Measurements from ENCODE around the gene LDLRAD3.
"Not testable (repeated sequence)": the region's sequence is repeated elsewhere in the genome, so short reads cannot be mapped to it uniquely, and the experiment has no call there.

The LDLRAD3 gene

GRCh38 chr11:36162006-36162882 lies 218.4 kb downstream of the LDLRAD3 start:
- DNase-seq (ENCODE audit: low read depth in 2 of 2), result no peak

DNA sequence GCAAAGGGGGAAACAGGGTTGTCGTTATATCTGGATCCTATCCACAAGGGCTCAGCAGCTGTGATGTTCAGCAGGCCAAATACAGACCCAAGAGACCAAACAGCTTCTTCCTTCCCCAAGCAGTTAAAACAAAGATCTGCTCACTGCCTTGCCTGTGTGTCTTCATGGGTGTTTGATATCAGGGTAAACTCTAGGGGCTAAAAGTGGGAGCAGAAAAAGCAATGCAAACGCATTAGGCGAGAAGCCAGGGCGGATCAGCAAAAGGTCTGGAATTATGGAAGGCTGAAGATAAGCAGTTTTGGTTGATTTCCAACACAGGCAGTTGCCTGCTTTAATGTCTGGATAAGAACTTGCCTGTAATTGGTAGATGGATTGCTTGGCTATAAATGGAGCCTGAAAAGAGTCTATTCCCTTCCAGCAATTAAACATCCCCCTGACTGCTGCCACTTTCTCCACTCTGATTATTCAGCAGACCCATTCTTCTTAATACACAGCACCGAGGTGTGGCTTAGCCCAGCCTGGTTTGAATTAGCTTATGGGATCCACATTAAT lies 219.1 kb downstream of the LDLRAD3 start:
- no peak for DNase-seq (ENCODE audit: low read depth in 2 of 2)

DNA sequence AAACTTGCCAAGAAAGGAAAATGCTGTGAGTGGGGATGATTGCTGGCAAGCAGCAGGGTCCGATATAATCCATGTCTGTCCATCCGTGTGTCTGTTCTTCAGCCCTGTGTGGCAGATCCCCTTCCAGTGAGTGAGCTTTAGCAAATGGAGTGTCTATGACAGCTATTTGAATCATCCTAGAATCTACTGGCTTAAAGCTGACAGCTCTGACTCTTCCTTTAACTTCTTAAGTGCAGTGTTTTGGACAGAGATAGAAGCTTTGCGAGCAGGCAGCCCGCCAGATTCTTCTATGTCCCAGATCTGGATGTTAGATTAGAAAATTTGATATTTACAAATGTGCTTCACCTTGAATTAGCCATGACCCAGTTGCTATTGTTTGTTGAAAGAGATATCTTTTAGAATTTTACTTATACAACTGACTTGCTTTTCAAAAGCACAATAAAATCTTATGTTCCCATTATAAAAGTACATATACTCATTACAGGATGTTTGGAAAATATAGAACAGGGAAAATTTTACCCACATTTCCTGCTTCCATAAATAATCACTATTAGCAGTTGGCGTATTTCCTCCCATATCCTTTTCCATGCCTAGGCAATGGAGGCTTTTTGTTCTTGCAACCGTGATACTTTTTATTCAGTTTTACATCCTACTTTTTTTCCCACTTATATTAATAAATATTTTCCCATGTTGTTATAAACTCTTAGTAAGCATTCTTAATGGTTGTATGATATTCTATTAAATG lies 220.8 kb downstream of the LDLRAD3 start:
- DNase-seq (ENCODE audit: low read depth in 2 of 2), result no peak

DNA sequence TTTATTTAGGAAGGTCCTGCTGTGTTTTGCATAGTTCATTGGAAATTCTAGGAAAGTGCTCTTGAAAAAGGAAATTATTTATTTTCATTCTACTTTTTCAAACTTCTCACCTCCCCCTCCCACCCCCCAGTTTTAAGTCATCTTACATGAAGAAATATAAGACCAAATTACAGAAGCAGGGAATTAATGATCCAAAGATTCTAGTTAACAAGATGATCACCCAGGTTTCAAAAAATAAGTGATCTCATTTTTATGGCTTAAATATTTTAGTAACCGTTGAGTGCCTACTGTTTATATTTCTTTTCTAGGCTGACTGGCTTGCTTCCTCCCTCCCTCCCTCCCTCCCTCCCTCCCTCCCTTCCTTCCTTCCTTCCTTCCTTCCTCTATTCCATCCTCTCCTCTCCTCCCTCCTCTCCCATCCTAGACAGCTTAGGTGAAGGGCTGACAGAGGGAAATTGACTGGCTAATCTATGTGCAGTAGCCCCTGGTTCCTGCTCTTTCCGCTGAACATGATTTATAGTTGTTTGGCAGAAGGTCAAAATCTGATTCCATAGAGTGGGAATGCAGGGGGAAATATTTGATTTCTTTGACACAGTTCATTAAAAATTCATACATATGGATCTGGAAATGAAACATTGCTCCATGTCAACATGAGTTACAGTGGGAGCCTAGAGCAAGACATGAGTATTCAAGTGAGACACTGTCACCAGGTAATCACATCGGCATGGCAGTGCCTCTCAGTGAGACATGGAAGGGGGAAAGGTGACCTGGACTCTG lies 221.9 kb downstream of the LDLRAD3 start:
- no peak for DNase-seq (ENCODE audit: low read depth in 2 of 2)

- no peak for DNase-seq (ENCODE audit: low read depth in 2 of 2)
These were observed 223.2 kb downstream of the LDLRAD3 start for GRCh38 chr11:36167073-36167472.

DNA sequence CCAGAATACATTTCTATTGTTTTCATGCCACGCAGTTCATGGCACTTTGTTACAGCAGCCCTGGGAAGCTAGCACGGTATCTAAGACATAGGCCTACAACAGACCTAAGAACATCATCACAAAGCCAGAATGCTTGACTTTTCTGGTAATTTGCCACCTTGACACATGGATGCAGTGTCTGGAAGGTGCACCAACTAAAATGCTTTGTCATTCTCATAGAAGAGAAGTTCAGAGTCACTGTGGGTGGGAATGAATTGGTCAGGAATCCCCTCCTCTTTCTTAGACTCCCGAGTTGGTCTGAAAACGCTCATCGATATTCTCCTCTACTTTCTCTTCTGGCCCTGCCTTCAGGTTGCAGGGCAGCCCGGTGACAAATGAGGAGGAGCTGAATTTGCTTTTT lies 223.9 kb downstream of the LDLRAD3 start:
- no peak for DNase-seq (ENCODE audit: low read depth in 2 of 2)

GRCh38 chr11:36177836-36178235 lies 234.0 kb downstream of the LDLRAD3 start:
- DNase-seq (ENCODE audit: low read depth in 2 of 2), result no peak

- no peak for DNase-seq (ENCODE audit: low read depth in 2 of 2)
These were observed 242.7 kb downstream of the LDLRAD3 start for GRCh38 chr11:36186340-36187175.

GRCh38 chr11:36187622-36188021 lies 243.8 kb downstream of the LDLRAD3 start:
- no peak for DNase-seq (ENCODE audit: low read depth in 2 of 2)

DNA sequence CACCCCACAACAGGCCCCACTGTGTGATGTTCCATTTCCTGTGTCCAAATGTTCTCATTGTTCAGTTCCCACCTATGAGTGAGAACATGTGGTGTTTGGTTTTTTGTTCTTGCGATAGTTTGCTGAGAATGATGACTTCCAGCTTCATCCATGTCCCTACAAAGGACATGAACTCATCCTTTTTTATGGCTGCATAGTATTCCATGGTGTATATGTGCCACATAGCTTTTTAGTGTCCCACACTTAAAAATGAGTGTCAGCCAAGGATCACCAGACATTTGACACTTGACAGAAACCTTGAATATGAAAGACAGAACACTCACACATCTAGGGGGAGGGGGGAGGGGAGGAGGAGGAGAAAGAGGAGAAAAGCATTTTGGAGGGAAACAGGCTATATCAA lies 245.9 kb downstream of the LDLRAD3 start:
- DNase-seq (ENCODE audit: low read depth in 2 of 2), result not testable (repeated sequence)

DNA sequence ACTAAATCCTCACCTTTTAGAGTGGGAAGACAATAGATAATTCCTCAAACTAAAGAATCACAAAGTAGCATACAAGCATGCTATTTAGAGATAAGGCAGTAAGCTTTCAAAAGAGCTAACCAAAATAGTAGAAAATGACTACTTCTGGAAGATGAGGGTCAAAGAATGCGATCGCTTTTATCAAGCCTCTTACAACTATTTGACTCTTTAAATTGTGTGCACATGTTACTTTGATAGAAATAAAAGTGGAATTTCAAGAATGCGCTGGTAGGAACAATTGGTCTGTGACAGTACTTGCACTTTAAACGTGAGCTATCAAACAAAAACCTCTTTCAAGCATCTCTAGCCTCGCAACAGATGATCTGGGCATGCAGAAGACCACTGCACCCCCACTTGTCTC lies 248.1 kb downstream of the LDLRAD3 start:
- no peak for DNase-seq (ENCODE audit: low read depth in 2 of 2)

DNA sequence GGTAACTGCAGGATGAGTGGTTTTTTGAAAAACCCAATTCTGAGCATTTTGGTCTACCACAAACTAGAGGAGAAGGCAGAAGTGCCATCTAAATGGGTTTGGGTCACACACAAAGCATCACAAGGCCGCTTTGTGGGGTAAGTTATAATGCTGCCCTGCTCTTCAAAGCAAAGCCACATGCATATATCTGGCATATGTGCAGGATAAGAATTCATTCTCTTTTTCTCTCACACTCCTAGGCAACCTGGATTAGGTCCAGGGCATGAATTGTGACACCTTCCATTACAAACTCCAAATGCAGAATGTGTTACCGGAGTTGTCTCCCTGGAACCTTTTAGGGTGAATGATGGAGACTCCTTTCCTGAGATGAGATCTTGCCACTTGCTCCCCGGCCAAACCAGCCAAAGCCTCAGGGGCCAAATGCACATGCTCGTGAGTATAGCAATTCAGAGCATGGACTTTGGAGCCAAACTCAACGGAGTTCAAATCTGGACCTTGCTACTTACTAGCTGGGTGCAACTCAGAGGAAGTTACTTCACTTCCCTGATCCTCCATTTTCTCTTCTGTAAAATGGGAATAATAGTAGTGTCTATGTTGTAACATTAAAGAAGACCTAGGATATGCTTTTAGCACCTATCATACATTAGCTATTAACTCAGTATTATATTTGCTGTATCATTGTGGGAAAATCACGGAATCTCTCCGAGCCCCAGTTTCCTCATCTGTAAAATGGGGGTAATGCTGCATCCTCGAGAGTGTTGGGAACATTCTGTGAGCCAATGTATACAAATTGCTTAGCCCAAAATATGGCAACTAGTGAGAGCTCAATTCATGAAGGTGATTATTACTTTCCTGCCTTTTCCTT lies 248.8 kb downstream of the LDLRAD3 start:
- DNase-seq (ENCODE audit: low read depth in 2 of 2), result no peak

GRCh38 chr11:36193290-36193619 lies 249.4 kb downstream of the LDLRAD3 start:
- no peak for DNase-seq (ENCODE audit: low read depth in 2 of 2)

DNA sequence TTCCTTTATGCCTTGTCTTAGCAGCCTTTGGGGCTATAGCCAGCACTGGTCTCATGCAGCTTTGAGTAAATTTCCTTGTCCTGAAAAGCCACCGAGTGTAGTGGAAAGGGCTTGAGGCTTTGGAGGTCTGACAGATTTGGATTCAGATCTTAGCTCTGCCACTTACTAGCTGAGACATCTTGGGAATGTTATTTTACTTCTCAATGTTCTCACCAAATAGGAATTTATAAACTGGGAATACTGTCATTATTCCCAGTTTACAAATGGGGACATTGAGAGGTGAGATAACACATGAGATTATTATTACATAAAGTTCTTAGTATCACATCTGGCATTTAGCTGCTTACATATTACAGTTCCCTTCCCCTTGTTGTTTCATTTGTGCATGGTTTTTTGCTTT lies 249.9 kb downstream of the LDLRAD3 start:
- DNase-seq (ENCODE audit: low read depth in 2 of 2), result no peak

DNA sequence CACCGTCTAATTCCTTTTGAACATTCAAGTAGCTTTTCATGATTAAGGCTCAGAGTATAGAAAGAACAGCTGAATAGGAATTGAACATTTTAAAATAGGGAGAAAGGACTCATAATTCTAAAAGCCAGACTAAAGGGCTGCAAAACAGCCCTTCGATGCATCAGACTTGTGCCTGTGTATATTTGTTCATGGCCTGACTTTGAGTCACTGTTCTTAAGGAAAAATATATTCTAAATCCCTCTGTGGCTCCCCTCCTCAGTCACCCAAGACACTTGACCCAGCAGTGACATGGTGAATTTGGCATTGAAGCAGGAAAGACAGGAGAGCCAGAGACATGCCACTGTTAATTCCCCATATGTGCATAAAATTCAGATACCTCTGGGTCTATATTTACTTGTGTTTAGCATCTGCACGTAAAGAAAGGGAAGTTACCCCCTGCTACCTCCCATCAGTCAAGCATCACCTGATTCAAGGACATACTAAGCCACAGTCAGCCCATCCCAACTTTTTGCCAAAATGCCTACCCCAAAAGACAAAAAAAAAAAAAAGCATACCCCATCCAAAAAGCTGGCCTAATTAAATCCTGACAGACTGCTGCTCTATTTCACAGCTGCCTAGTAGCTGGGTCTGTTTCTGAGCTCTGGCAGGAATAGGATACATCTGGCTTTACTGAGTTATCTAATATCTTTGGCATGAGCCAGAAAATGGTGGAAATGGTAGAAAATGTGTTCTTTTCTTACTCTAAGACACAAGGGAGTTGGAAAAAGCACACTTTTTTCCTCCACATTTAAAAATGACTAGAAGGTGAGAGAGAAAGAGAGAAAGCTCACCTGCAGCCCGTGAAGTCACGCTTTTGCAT lies 251.9 kb downstream of the LDLRAD3 start:
- DNase-seq (ENCODE audit: low read depth in 2 of 2), result no peak

DNA sequence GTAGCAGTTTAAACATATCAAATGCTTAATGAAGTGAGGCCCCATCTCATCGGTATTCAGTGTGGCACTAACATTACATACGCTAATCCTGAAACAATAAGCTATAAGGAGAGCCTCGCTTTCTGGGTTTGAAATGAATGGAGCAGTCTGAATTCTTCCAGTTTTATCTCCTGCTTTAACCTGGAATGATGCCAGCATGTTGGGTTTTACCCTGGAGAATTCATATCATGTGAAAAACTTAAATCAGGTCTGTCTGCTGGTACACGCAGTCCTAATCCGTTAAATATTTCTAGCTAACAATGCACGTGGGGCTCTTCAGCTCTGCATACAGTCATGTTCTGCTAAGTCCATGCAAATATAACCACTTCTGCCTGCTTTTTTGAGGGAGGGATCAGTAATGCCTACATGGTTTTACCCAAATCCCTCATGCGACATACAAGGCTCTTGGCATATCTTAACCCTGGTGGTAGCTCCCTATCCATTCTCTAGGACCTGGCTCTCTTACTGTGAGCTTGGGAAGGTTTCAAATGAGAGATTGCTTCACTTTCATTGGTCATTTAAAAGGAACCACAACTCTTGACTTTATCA lies 252.6 kb downstream of the LDLRAD3 start:
- no peak for DNase-seq (ENCODE audit: low read depth in 2 of 2)

- no peak for DNase-seq (ENCODE audit: low read depth in 2 of 2)
These were observed 257.5 kb downstream of the LDLRAD3 start for GRCh38 chr11:36201411-36201810.

- DNase-seq (ENCODE audit: low read depth in 2 of 2), result no peak
These were observed 261.7 kb downstream of the LDLRAD3 start for GRCh38 chr11:36205536-36205935.

GRCh38 chr11:36210529-36210928 lies 266.7 kb downstream of the LDLRAD3 start:
- DNase-seq (ENCODE audit: low read depth in 2 of 2), result no peak

Data from stimulated activated CD8-positive, alpha-beta memory T cell treated with anti-CD3 and anti-CD28 coated beads, Interleukin-15, amount 100 ng/mL, for 48 hours (primary cell).